GM10266 (cell line): ENCODE data around the gene SPDYA.

Experiments used
- DNase-seq: peaks from one replicate; pipeline ENCODE4 v3.0.0; 2012; ENCODE audit errors: extremely low spot score
- CTCF ChIP-seq: IDR thresholded peaks from 2 replicates; pipeline ENCODE4 v1.5.1; 2012; ENCODE audit warnings: mild to moderate bottlenecking, low read depth; ENCODE audit not compliant: control insufficient read depth, insufficient read depth; ENCODE audit errors: missing control alignments

The SPDYA gene

GRCh38 chr2:28824207-28824606 lies 13.6 kb downstream of the SPDYA start:
- DNase-seq: no peak
- no peak for TF ChIP-seq CTCF

GRCh38 chr2:28824870-28825269 lies 14.2 kb downstream of the SPDYA start:
- no peak for DNase-seq
- no peak for TF ChIP-seq CTCF

- no peak for DNase-seq
Observed at GRCh38 chr2:28828382-28828781, 17.7 kb downstream of the SPDYA start.

GRCh38 chr2:28833740-28834470 lies 23.3 kb downstream of the SPDYA start:
- no peak for TF ChIP-seq CTCF
- DNase-seq: no peak

More at GRCh38 chr2:28828382-28828781, 17.7 kb downstream of the SPDYA start:
- TF ChIP-seq CTCF: no peak

- no peak for TF ChIP-seq CTCF
- no peak for DNase-seq
Observed at GRCh38 chr2:28835781-28836180, 25.1 kb downstream of the SPDYA start.

GRCh38 chr2:28838971-28839370 lies 28.3 kb downstream of the SPDYA start:
- no peak for TF ChIP-seq CTCF
- DNase-seq: no peak

GRCh38 chr2:28842042-28842441 lies 31.4 kb downstream of the SPDYA start:
- DNase-seq: no peak
- TF ChIP-seq CTCF: no peak
